K562 (cell line): Measurements from ENCODE around the gene ZCCHC24. TPM values are rescaled to one million over a fixed set of nuclear protein-coding genes. Genes with fewer than 3 reads are reported as not detected.

ENCODE experiments used
- CXXC5 ChIP-seq: fragments of 250-450 bp; sonication (Bioruptor Pico); IDR thresholded peaks from 2 replicates; pipeline ENCODE4 v1.8.0; 2022; ENCODE audit warnings: inconsistent platforms, mild to moderate bottlenecking, moderate library complexity
- ELF4 ChIP-seq: fragments of 450-650 bp; formaldehyde crosslinking; IDR thresholded peaks from 2 replicates; pipeline ENCODE4 v1.4.0; 2022; ENCODE audit warnings: missing genetic modification characterization
- EP300 ChIP-seq: IDR thresholded peaks from 2 replicates; pipeline ENCODE4 v1.6.1; 2012; ENCODE audit warnings: low read length, improper control_type of control experiment
- MCM2 ChIP-seq: fragments of 450-650 bp; IDR thresholded peaks from 2 replicates; pipeline ENCODE4 v1.6.1; 2017; ENCODE audit warnings: low read depth, mild to moderate bottlenecking
- NCOA1 ChIP-seq: fragments of 450-650 bp; IDR thresholded peaks from 2 replicates; pipeline ENCODE4 v1.6.1; 2016; ENCODE audit warnings: low read depth
- PCBP1 ChIP-seq: fragments of 200-400 bp; formaldehyde crosslinking; IDR thresholded peaks from 2 replicates; pipeline ENCODE4 v1.6.1; 2018; ENCODE audit warnings: mild to moderate bottlenecking, low read depth, low read length; ENCODE audit not compliant: poor library complexity, severe bottlenecking
- PHF20 ChIP-seq: fragments of 450-650 bp; IDR thresholded peaks from 2 replicates; pipeline ENCODE4 v1.6.1; 2018; ENCODE audit not compliant: partially characterized antibody
- PTRF ChIP-seq: fragments of 450-650 bp; IDR thresholded peaks from 2 replicates; pipeline ENCODE4 v1.6.1; 2016; ENCODE audit warnings: mild to moderate bottlenecking, missing genetic modification characterization, missing compliant biosample characterization
- ZC3H4 ChIP-seq: sonication (generic); formaldehyde crosslinking; IDR thresholded peaks from 2 replicates; pipeline ENCODE4 v1.9.0; 2021; ENCODE audit warnings: missing genetic modification reagents, borderline replicate concordance
- ZNF24 ChIP-seq: fragments of 450-650 bp; IDR thresholded peaks from 2 replicates; pipeline ENCODE4 v1.6.1; 2016
- ZNF695 ChIP-seq: fragments of 450-650 bp; formaldehyde crosslinking; IDR thresholded peaks from 2 replicates; pipeline ENCODE4 v1.4.0; 2020; ENCODE audit warnings: mild to moderate bottlenecking, moderate library complexity
- polyA plus RNA-seq, 8 experiments: library from polyadenylated mRNA; depleted of rRNA in 4 of 8; stranded (reverse) in 5 of 8; unstranded in 3 of 8; fragments of >200 nt; fragmentation: Nextera tagmentation in 2 of 8; fragmentation: Illumina TruSeq in 1 of 8; extraction: Ambion mirVana in 2 of 8; extraction: Trizol in 1 of 8; gene quantifications; 2 replicates each; pipeline versions ENCODE4 v1.2.1 to v1.2.3, GENCODE V29; 2011 to 2014; ENCODE audit warnings: inconsistent platforms in 1 of 8, missing spikeins in 1 of 8
- total RNA-seq, 7 experiments: library from RNA; depleted of rRNA in 6 of 7; stranded (reverse); fragments of >200 nt in 6 of 7; fragmentation: Illumina TruSeq in 2 of 7; extraction: Trizol in 2 of 7; gene quantifications; 2 replicates each; pipeline versions ENCODE4 v1.2.1 to v1.2.3, GENCODE V29; 2011 to 2021; ENCODE audit warnings: low replicate concordance in 1 of 7
- TF ChIP-seq, protein P1 (sequence below), 2 experiments: fragments of 450-650 bp; IDR thresholded peaks; 2 replicates each; pipeline ENCODE4 v1.6.1; 2016
- TF ChIP-seq, protein P2 (sequence below): sonication (generic); formaldehyde crosslinking; IDR thresholded peaks from 2 replicates; pipeline ENCODE4 v1.8.1; 2023; ENCODE audit warnings: mild to moderate bottlenecking, missing genetic modification reagents
- TF ChIP-seq, protein P3 (sequence below): fragments of 250-450 bp; sonication (Bioruptor Pico); IDR thresholded peaks from 2 replicates; pipeline ENCODE4 v1.8.0; 2021; ENCODE audit warnings: moderate library complexity, mild to moderate bottlenecking, inconsistent platforms
- TF ChIP-seq, protein P4 (sequence below): fragments of 250-450 bp; sonication (Bioruptor Pico); IDR thresholded peaks from 2 replicates; pipeline ENCODE4 v1.4.0; 2020; ENCODE audit warnings: mild to moderate bottlenecking, moderate library complexity
- TF ChIP-seq, protein P5 (sequence below), 3 experiments: fragments of 200-800 bp in 1 of 3; fragments of 250-450 bp in 1 of 3; fragments of 450-650 bp in 1 of 3; sonication (Bioruptor Pico) in 1 of 3; sonication (Bioruptor generic) in 1 of 3; formaldehyde crosslinking in 1 of 3; IDR thresholded peaks; 2 replicates each; pipeline versions ENCODE4 v1.6.1 to v1.8.0; 2016 to 2022; ENCODE audit warnings: mild to moderate bottlenecking in 2 of 3, missing genetic modification characterization in 2 of 3, missing compliant biosample characterization in 1 of 3, moderate library complexity in 1 of 3
- TF ChIP-seq, protein P6 (sequence below): fragments of 450-650 bp; IDR thresholded peaks from 2 replicates; pipeline ENCODE4 v1.6.1; 2018; ENCODE audit warnings: mild to moderate bottlenecking, low read depth; ENCODE audit not compliant: partially characterized antibody

The ZCCHC24 gene
- total and polyA plus RNA-seq, 9 of the 15 experiments (the other 6 are each of a cell fraction or from before 2014, with no cell fraction given): 0.84 to 11.0 (median 4.6) TPM

DNA sequence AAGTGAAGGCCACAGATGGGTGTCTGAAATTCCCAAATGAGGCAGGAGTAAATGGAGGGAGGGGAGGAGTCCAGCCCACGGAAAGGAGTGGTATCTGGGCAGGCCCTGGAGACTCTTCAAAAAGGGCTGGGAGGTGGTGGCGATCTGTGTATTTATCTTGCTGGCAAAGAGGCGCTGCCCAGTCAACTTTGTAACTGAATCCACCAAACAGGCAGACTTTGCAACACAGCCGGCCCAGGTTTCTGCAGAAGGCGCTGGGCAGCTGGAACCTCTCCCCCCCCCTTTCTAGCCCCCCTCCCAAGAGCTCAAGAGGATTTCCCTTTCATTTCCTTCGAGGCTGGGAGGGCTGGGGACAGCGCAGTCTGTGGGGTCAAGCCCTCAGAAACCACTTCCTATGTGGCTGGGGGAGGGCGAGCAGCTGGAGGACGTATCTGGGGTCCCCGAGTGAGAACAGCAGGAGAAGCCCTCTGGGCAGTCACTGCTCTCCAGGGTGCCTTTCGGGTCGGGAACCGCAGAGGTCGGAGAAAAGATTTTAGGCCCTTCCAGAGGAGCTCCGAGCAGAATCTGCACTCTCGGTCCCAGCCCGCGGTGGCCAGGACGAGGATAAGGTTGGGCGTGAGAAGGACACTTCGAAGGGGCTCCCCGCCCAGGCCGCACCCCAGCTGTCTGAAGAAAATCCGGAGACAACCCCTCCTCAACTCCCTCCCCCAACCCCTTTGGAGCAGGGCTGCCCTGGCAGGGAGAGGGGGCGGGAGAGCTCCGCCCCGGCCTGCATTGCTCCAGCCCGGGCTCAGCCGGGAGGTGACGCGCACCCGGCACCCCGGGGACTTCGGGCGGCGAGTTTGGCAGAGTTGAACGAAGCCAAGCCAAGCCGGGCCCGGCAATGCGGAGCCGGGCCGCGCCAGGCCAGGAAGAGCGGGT, 965 bp downstream of the ZCCHC24 start (continued):
- TF ChIP-seq, protein P1, sequence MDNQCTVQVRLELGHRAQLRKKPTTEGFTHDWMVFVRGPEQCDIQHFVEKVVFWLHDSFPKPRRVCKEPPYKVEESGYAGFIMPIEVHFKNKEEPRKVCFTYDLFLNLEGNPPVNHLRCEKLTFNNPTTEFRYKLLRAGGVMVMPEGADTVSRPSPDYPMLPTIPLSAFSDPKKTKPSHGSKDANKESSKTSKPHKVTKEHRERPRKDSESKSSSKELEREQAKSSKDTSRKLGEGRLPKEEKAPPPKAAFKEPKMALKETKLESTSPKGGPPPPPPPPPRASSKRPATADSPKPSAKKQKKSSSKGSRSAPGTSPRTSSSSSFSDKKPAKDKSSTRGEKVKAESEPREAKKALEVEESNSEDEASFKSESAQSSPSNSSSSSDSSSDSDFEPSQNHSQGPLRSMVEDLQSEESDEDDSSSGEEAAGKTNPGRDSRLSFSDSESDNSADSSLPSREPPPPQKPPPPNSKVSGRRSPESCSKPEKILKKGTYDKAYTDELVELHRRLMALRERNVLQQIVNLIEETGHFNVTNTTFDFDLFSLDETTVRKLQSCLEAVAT (IDR thresholded peaks at IDR 0.05): peak in 1 of 2 experiments; percentile 66; a peak in 2 of 4 replicates
- TF ChIP-seq, protein P2, sequence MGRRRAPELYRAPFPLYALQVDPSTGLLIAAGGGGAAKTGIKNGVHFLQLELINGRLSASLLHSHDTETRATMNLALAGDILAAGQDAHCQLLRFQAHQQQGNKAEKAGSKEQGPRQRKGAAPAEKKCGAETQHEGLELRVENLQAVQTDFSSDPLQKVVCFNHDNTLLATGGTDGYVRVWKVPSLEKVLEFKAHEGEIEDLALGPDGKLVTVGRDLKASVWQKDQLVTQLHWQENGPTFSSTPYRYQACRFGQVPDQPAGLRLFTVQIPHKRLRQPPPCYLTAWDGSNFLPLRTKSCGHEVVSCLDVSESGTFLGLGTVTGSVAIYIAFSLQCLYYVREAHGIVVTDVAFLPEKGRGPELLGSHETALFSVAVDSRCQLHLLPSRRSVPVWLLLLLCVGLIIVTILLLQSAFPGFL (CRISPR knock-in tag): no peak
- TF ChIP-seq ZNF24: no peak
- TF ChIP-seq, protein P3, sequence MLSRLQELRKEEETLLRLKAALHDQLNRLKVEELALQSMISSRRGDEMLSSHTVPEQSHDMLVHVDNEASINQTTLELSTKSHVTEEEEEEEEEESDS: no peak
- TF ChIP-seq ELF4: no peak
- TF ChIP-seq CXXC5 (CRISPR knock-in tag): peak; percentile 59; the same call in 1 of the 2 replicates
- no peak for TF ChIP-seq PHF20
- no peak for TF ChIP-seq MCM2
- TF ChIP-seq PCBP1: peak; percentile 94
- TF ChIP-seq NCOA1: no peak
- no peak for TF ChIP-seq ZC3H4 (CRISPR knock-in tag)
- TF ChIP-seq, protein P4, sequence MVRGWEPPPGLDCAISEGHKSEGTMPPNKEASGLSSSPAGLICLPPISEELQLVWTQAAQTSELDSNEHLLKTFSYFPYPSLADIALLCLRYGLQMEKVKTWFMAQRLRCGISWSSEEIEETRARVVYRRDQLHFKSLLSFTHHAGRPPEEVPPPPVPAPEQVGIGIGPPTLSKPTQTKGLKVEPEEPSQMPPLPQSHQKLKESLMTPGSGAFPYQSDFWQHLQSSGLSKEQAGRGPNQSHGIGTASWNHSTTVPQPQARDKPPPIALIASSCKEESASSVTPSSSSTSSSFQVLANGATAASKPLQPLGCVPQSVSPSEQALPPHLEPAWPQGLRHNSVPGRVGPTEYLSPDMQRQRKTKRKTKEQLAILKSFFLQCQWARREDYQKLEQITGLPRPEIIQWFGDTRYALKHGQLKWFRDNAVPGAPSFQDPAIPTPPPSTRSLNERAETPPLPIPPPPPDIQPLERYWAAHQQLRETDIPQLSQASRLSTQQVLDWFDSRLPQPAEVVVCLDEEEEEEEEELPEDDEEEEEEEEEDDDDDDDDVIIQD (CRISPR knock-in tag): no peak
- TF ChIP-seq, protein P5, sequence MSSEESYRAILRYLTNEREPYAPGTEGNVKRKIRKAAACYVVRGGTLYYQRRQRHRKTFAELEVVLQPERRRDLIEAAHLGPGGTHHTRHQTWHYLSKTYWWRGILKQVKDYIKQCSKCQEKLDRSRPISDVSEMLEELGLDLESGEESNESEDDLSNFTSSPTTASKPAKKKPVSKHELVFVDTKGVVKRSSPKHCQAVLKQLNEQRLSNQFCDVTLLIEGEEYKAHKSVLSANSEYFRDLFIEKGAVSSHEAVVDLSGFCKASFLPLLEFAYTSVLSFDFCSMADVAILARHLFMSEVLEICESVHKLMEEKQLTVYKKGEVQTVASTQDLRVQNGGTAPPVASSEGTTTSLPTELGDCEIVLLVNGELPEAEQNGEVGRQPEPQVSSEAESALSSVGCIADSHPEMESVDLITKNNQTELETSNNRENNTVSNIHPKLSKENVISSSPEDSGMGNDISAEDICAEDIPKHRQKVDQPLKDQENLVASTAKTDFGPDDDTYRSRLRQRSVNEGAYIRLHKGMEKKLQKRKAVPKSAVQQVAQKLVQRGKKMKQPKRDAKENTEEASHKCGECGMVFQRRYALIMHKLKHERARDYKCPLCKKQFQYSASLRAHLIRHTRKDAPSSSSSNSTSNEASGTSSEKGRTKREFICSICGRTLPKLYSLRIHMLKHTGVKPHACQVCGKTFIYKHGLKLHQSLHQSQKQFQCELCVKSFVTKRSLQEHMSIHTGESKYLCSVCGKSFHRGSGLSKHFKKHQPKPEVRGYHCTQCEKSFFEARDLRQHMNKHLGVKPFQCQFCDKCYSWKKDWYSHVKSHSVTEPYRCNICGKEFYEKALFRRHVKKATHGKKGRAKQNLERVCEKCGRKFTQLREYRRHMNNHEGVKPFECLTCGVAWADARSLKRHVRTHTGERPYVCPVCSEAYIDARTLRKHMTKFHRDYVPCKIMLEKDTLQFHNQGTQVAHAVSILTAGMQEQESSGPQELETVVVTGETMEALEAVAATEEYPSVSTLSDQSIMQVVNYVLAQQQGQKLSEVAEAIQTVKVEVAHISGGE (CRISPR knock-in tag; IDR thresholded peaks at IDR 0.05): no peak
- TF ChIP-seq, protein P6, sequence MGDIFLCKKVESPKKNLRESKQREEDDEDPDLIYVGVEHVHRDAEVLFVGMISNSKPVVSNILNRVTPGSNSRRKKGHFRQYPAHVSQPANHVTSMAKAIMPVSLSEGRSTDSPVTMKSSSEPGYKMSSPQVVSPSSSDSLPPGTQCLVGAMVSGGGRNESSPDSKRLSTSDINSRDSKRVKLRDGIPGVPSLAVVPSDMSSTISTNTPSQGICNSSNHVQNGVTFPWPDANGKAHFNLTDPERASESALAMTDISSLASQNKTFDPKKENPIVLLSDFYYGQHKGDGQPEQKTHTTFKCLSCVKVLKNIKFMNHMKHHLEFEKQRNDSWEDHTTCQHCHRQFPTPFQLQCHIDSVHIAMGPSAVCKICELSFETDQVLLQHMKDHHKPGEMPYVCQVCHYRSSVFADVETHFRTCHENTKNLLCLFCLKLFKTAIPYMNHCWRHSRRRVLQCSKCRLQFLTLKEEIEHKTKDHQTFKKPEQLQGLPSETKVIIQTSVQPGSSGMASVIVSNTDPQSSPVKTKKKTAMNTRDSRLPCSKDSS: no peak
- TF ChIP-seq ZNF695 (CRISPR knock-in tag): no peak
- TF ChIP-seq EP300: no peak
- no peak for TF ChIP-seq PTRF (tag)
